Activated CD4-positive, alpha-beta memory T cell treated with anti-CD3 and anti-CD28 coated beads, Interleukin-2, amount 10 ng/mL, durations not matched to agents 7 days and 5 days (primary cell): ENCODE results near the gene ZNF644. TPM values are rescaled to one million over a fixed set of nuclear protein-coding genes. Genes with fewer than 3 reads are reported as not detected.

ENCODE experiments used
- CTCF ChIA-PET: fragments of 350-600 bp; sonication (Branson Sonifier 250); formaldehyde crosslinking; loops from one replicate; lab custom pipeline; 2021; ENCODE audit warnings: antibody characterized with exemption, inconsistent platforms; lab: Charles Lee
- POLR2A ChIA-PET: fragments of 350-600 bp; sonication (Branson Sonifier 250); formaldehyde crosslinking; loops from one replicate; lab custom pipeline; 2021; ENCODE audit warnings: antibody characterized with exemption; lab: Charles Lee
- DNase-seq: peaks from one replicate; pipeline ENCODE4 v3.0.0-alpha.2; 2020
- H3K27ac Mint-ChIP-seq: one replicate; pipeline ENCODE4 v1.8.0; 2021; ENCODE audit warnings: mild to moderate bottlenecking, mixed read lengths
- H3K27me3 Mint-ChIP-seq: one replicate; pipeline ENCODE4 v1.8.0; 2021; ENCODE audit warnings: mixed read lengths
- H3K36me3 Mint-ChIP-seq: one replicate; pipeline ENCODE4 v1.8.0; 2021; ENCODE audit warnings: low read depth, mixed read lengths
- H3K4me1 Mint-ChIP-seq: one replicate; pipeline ENCODE4 v1.8.0; 2021; ENCODE audit warnings: mixed read lengths
- H3K4me3 Mint-ChIP-seq: one replicate; pipeline ENCODE4 v1.8.0; 2021; ENCODE audit warnings: mild to moderate bottlenecking, mixed read lengths
- H3K9me3 Mint-ChIP-seq: one replicate; pipeline ENCODE4 v1.8.0; 2021; ENCODE audit warnings: mixed read lengths
- total RNA-seq, 2 experiments: library from RNA; stranded (reverse); gene quantifications; one replicate each; pipeline ENCODE4 v1.2.3, GENCODE V29; 2021

ZNF644 gene
- total RNA-seq, 2 experiments from 2014 or later, result 50.9 to 56.1 TPM

DNA sequence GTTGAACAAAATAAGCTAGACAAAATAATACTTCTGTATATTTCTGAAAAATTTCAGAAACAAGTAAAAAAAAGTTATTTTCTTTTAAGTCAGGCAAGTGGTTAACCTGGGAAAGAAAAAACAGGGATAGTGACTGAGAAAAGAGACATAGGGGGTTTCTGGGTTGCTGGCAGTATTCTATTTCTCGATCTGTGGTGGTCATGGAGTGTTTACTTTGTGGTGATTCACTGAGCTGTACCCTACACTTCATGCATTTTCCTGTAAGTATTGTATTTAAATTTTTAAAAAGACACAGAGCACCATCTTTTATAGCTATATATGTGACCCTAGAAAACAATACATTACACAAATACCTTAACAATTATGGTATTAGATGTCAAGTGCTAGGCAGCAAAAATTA, 58.2 kb downstream of the ZNF644 start:
- DNase-seq, result no peak
- POLR2A ChIA-PET, result interaction anchor here (0.6 kb wide), 1 partner anchor 1558 kb away, joined by 5 read pairs; no protein-coding TSS in a partner anchor
- Mint-ChIP-seq H3K9me3 (no peaks in the 10 kb centered on the region), H3K4me1 (peaks cover 2% of the 10 kb centered on the region), H3K36me3 (peaks cover 18% of the 10 kb centered on the region), H3K27me3 (no peaks in the 10 kb centered on the region), H3K27ac (no peak overlapping the region), H3K4me3 (no peak overlapping the region)
- CTCF ChIA-PET, result interaction anchor here (0.9 to 1.8 kb wide), 2 partner anchors 235 to 242 kb away, joined by 3 to 7 read pairs; no protein-coding TSS in a partner anchor

DNA sequence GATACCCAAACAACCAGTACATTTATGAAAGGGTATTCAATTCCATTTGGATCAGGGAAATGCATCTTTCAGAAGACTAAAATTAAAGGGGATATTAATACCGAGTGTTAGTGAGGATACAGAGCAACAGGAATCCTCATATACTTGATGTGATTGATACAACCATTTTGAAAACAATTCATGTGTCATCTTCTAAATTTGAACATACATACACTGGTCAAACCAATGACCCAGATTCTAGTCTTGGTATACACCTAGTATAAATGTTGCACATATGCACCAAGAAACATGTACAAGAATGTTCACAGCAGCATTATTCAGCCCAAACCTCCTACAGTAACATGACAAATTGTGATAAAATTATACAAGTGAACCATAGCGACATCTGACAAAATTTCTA, 58.6 kb downstream of the ZNF644 start:
- Mint-ChIP-seq H3K9me3 (peaks cover 2% of the 10 kb centered on the region), H3K27ac (no peak overlapping the region), H3K4me1 (peaks cover 4% of the 10 kb centered on the region), H3K4me3 (no peak overlapping the region), H3K36me3 (peaks cover 22% of the 10 kb centered on the region), H3K27me3 (no peaks in the 10 kb centered on the region)
- POLR2A ChIA-PET, result interaction anchor here (0.6 kb wide), 1 partner anchor 1559 kb away, joined by 5 read pairs; no protein-coding TSS in a partner anchor
- no peak for DNase-seq
- CTCF ChIA-PET, result interaction anchor here (0.9 to 1.8 kb wide), 2 partner anchors 235 to 241 kb away, joined by 3 to 7 read pairs; no protein-coding TSS in a partner anchor

- H3K36me3 Mint-ChIP-seq, result peaks cover 45% of the 10 kb centered on the region
- DNase-seq, result no peak
- no peak overlapping the region for H3K4me3 Mint-ChIP-seq
- peaks cover 16% of the 10 kb centered on the region for H3K4me1 Mint-ChIP-seq
- CTCF ChIA-PET, result interaction anchor here (1.6 kb wide), 1 partner anchor 238 kb away, joined by 9 read pairs; no protein-coding TSS in a partner anchor
- H3K27ac Mint-ChIP-seq, result no peak overlapping the region
- POLR2A ChIA-PET, result no interaction called here
- peaks cover 2% of the 10 kb centered on the region for H3K9me3 Mint-ChIP-seq
- H3K27me3 Mint-ChIP-seq, result no peaks in the 10 kb centered on the region
Observed at GRCh38 chr1:90959352-90960206, 62.3 kb downstream of the ZNF644 start.

GRCh38 chr1:90957497-90957896, 64.3 kb downstream of the ZNF644 start:
- ChIA-PET POLR2A (interaction anchor here (1.1 kb wide), 1 partner anchor 60 kb away, joined by 3 read pairs; no protein-coding TSS in a partner anchor), CTCF (no interaction called here)
- no peaks in the 10 kb centered on the region for H3K27me3 Mint-ChIP-seq
- DNase-seq, result no peak
- no peak overlapping the region for H3K4me3 Mint-ChIP-seq
- H3K27ac Mint-ChIP-seq, result no peak overlapping the region
- peaks cover 19% of the 10 kb centered on the region for H3K4me1 Mint-ChIP-seq
- peaks cover 53% of the 10 kb centered on the region for H3K36me3 Mint-ChIP-seq
- H3K9me3 Mint-ChIP-seq, result peaks cover 2% of the 10 kb centered on the region

- peaks cover 19% of the 10 kb centered on the region for H3K4me1 Mint-ChIP-seq
Observed at GRCh38 chr1:90955769-90956168, 66.1 kb downstream of the ZNF644 start.

GRCh38 chr1:90952906-90953305, 68.9 kb downstream of the ZNF644 start:
- POLR2A ChIA-PET, result no interaction called here

More at GRCh38 chr1:90955769-90956168, 66.1 kb downstream of the ZNF644 start:
- ChIA-PET POLR2A (no interaction called here), CTCF (interaction anchor here (1.1 kb wide), 1 partner anchor 234 kb away, joined by 3 read pairs; no protein-coding TSS in a partner anchor)
- Mint-ChIP-seq H3K27ac (no peak overlapping the region), H3K27me3 (no peaks in the 10 kb centered on the region), H3K36me3 (peaks cover 56% of the 10 kb centered on the region), H3K9me3 (peaks cover 2% of the 10 kb centered on the region), H3K4me3 (no peak overlapping the region)
- no peak for DNase-seq

GRCh38 chr1:90951009-90951408, 70.8 kb downstream of the ZNF644 start:
- CTCF ChIA-PET, result no interaction called here
- no peak overlapping the region for H3K27ac Mint-ChIP-seq
- peaks cover 26% of the 10 kb centered on the region for H3K36me3 Mint-ChIP-seq
- H3K27me3 Mint-ChIP-seq, result no peaks in the 10 kb centered on the region
- H3K9me3 Mint-ChIP-seq, result no peaks in the 10 kb centered on the region
- H3K4me3 Mint-ChIP-seq, result no peak overlapping the region
- DNase-seq, result no peak
- H3K4me1 Mint-ChIP-seq, result peaks cover 6% of the 10 kb centered on the region
- POLR2A ChIA-PET, result no interaction called here

More at GRCh38 chr1:90952906-90953305, 68.9 kb downstream of the ZNF644 start:
- Mint-ChIP-seq H3K36me3 (peaks cover 43% of the 10 kb centered on the region), H3K4me1 (peaks cover 14% of the 10 kb centered on the region), H3K27me3 (no peaks in the 10 kb centered on the region), H3K9me3 (no peaks in the 10 kb centered on the region), H3K27ac (no peak overlapping the region), H3K4me3 (no peak overlapping the region)
- CTCF ChIA-PET, result interaction anchor here (1.4 kb wide), 1 partner anchor 231 kb away, joined by 3 read pairs; no protein-coding TSS in a partner anchor
- DNase-seq, result no peak

GRCh38 chr1:90948301-90948700, 73.5 kb downstream of the ZNF644 start:
- H3K4me1 Mint-ChIP-seq, result peaks cover 3% of the 10 kb centered on the region
- ChIA-PET CTCF (no interaction called here), POLR2A (no interaction called here)
- no peaks in the 10 kb centered on the region for H3K9me3 Mint-ChIP-seq
- peaks cover 10% of the 10 kb centered on the region for H3K36me3 Mint-ChIP-seq
- no peaks in the 10 kb centered on the region for H3K27me3 Mint-ChIP-seq
- H3K4me3 Mint-ChIP-seq, result no peak overlapping the region
- H3K27ac Mint-ChIP-seq, result no peak overlapping the region
- DNase-seq, result no peak

GRCh38 chr1:90946630-90947029, 75.2 kb downstream of the ZNF644 start:
- H3K4me3 Mint-ChIP-seq, result no peak overlapping the region
- no peaks in the 10 kb centered on the region for H3K27me3 Mint-ChIP-seq
- DNase-seq, result no peak
- H3K36me3 Mint-ChIP-seq, result peaks cover 4% of the 10 kb centered on the region
- H3K4me1 Mint-ChIP-seq, result no peaks in the 10 kb centered on the region
- H3K27ac Mint-ChIP-seq, result no peak overlapping the region
- CTCF ChIA-PET, result interaction anchor here (1.0 kb wide), 1 partner anchor 218 kb away, joined by 3 read pairs; no protein-coding TSS in a partner anchor
- H3K9me3 Mint-ChIP-seq, result no peaks in the 10 kb centered on the region
- POLR2A ChIA-PET, result no interaction called here

DNA sequence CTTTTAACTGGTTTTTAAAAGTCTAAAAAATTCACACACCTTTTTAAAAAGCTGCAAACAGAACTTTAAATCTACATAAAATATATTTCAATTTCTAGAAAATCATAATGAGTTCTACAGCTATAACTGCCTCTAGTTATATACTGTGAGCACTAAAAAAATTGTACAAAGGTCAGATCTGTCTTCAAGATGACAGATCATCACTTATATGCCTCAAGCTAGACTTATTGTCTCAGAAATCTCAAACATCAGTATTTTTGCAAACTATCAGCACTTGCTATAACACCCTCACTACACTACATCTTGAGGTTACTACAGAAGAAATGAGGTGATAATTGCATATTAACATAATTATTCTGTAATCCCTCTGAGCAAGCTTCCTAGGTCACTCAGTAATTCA, 76.5 kb downstream of the ZNF644 start:
- Mint-ChIP-seq H3K27ac (no peak overlapping the region), H3K27me3 (no peaks in the 10 kb centered on the region), H3K4me3 (no peak overlapping the region), H3K4me1 (no peaks in the 10 kb centered on the region), H3K9me3 (no peaks in the 10 kb centered on the region), H3K36me3 (peaks cover 8% of the 10 kb centered on the region)
- POLR2A ChIA-PET, result no interaction called here
- no peak for DNase-seq
- CTCF ChIA-PET, result interaction anchor here (0.6 kb wide), 1 partner anchor 943 kb away, joined by 3 read pairs; no protein-coding TSS in a partner anchor

DNA sequence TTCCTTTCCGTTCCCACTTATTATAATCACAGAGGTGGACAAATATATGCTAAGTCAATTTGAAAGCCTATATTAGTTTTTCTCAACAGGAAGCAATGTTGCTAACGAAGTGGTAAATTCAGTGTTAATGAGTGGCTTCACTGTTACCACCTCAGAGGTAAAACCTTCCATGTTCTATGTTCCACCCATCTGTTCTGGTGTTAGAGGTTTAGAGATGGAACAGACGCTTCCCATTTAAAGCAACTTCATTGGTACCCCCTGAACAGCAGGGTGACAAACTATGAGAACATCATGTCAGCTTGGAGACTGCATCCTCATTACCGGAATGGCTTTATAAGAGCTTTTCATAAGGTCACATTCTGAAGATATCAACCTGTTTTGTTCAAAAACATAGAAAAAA, 77.9 kb downstream of the ZNF644 start:
- CTCF ChIA-PET, result no interaction called here

DNA sequence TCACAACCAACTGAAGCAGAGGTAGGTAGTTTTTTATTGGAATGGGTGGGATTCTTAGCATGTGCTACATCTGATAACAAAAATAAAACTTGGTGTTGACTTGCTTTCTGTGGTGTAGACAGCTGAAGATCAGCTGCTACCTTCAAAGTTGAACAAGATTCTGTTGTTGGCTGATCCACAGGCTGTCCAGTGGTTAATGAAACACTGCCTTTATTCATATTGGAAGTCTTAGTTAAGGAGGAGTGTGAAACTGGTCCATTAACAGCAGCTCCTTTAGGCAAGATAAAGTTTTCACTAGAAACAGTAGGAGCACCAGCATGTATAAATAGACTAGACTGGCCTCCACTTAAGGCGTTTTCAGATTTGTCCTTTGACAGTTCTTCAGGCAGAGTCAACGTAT, 81.1 kb downstream of the ZNF644 start:
- Mint-ChIP-seq H3K36me3 (peaks cover 50% of the 10 kb centered on the region), H3K4me3 (no peak overlapping the region), H3K27me3 (no peaks in the 10 kb centered on the region), H3K27ac (no peak overlapping the region), H3K9me3 (no peaks in the 10 kb centered on the region), H3K4me1 (no peaks in the 10 kb centered on the region)
- CTCF ChIA-PET, result no interaction called here
- no peak for DNase-seq
- POLR2A ChIA-PET, result no interaction called here

More for the DNA sequence above, 77.9 kb downstream of the ZNF644 start:
- Mint-ChIP-seq H3K27me3 (no peaks in the 10 kb centered on the region), H3K27ac (no peak overlapping the region), H3K4me3 (no peak overlapping the region), H3K9me3 (no peaks in the 10 kb centered on the region), H3K4me1 (no peaks in the 10 kb centered on the region), H3K36me3 (peaks cover 21% of the 10 kb centered on the region)
- DNase-seq, result no peak
- POLR2A ChIA-PET, result no interaction called here

GRCh38 chr1:90936731-90937130, 85.1 kb downstream of the ZNF644 start:
- CTCF ChIA-PET, result no interaction called here
- Mint-ChIP-seq H3K36me3 (peaks cover 60% of the 10 kb centered on the region), H3K9me3 (no peaks in the 10 kb centered on the region), H3K4me1 (no peaks in the 10 kb centered on the region), H3K4me3 (no peak overlapping the region), H3K27ac (no peak overlapping the region), H3K27me3 (no peaks in the 10 kb centered on the region)
- DNase-seq, result no peak
- POLR2A ChIA-PET, result no interaction called here
